ENCODE data around the gene TSC2. TPM values are rescaled to one million over a fixed set of nuclear protein-coding genes. Genes with fewer than 3 reads are reported as not detected.

TSC2 gene
- total RNA-seq, 2 donors from 2014 or later: 73.9 to 152 TPM

GRCh38 chr16:2092866-2093265 lies 45.1 kb downstream of the TSC2 start:
- TF ChIP-seq CTCF (IDR thresholded peaks at IDR 0.05) (no peak), POLR2A (IDR thresholded peaks at IDR 0.05) (no peak)
- H3K27ac ChIP-seq: no peak overlapping the region
- H3K4me3 ChIP-seq: no peak overlapping the region
- intact Hi-C loops (cut with DNase I): no loop called here
- H3K27me3 ChIP-seq: no peaks in the 10 kb centered on the region
- no peaks in the 10 kb centered on the region for H3K36me3 ChIP-seq (replicated peaks in 1 of 2; ENCODE audit: insufficient read depth in 1 of 2, low read depth in 2 of 2)
- WGBS, 2 donors: 94% methylated on average over 11 of the region's 13 CpGs; no CpG with 5 or more reads in 1 of the 2 donors
- peaks cover 31% of the 10 kb centered on the region for H3K4me1 ChIP-seq
- H3K9me3 ChIP-seq: no peaks in the 10 kb centered on the region
- DNase-seq: no peak
- ATAC-seq: no peak

GRCh38 chr16:2093793-2094192 lies 46.0 kb downstream of the TSC2 start:
- ATAC-seq (no peak), DNase-seq (no peak)
- peaks cover 31% of the 10 kb centered on the region for H3K4me1 ChIP-seq
- H3K36me3 ChIP-seq (replicated peaks in 1 of 2; ENCODE audit: insufficient read depth in 1 of 2, low read depth in 2 of 2): no peaks in the 10 kb centered on the region
- no peak overlapping the region for H3K4me3 ChIP-seq
- intact Hi-C loops (cut with DNase I): no loop called here
- no peaks in the 10 kb centered on the region for H3K9me3 ChIP-seq
- TF ChIP-seq CTCF (IDR thresholded peaks at IDR 0.05) (no peak), POLR2A (IDR thresholded peaks at IDR 0.05) (no peak)
- H3K27ac ChIP-seq: no peak overlapping the region
- WGBS, 2 donors: 90 to 94% methylated on average over 2 to 14 of the region's 15 CpGs
- H3K27me3 ChIP-seq: no peaks in the 10 kb centered on the region

- intact Hi-C loops (cut with DNase I): no loop called here
- Histone ChIP-seq H3K27me3 (no peaks in the 10 kb centered on the region), H3K36me3 (replicated peaks in 1 of 2; ENCODE audit: insufficient read depth in 1 of 2, low read depth in 2 of 2) (peaks cover 0 to 8% of the 10 kb centered on the region in 2 donors), H3K4me3 (no peak overlapping the region), H3K9me3 (no peaks in the 10 kb centered on the region), H3K27ac (no peak overlapping the region), H3K4me1 (peaks cover 15% of the 10 kb centered on the region)
- TF ChIP-seq CTCF (IDR thresholded peaks at IDR 0.05) (no peak), POLR2A (IDR thresholded peaks at IDR 0.05) (no peak)
- DNase-seq (no peak), ATAC-seq (no peak)
- 95 to 96% methylated on average over 26 of the region's 26 CpGs for WGBS, 2 donors
These were observed 47.6 kb downstream of the TSC2 start for GRCh38 chr16:2095315-2095853.

GRCh38 chr16:2095918-2096582 lies 48.3 kb downstream of the TSC2 start:
- DNase-seq: no peak
- Histone ChIP-seq H3K4me1 (peaks cover 10% of the 10 kb centered on the region), H3K36me3 (replicated peaks in 1 of 2; ENCODE audit: insufficient read depth in 1 of 2, low read depth in 2 of 2) (peaks cover 0 to 8% of the 10 kb centered on the region in 2 donors), H3K4me3 (no peak overlapping the region), H3K27me3 (no peaks in the 10 kb centered on the region), H3K27ac (no peak overlapping the region), H3K9me3 (no peaks in the 10 kb centered on the region)
- WGBS, 2 donors: 94 to 95% methylated on average over 23 of the region's 23 CpGs
- no peak for ATAC-seq
- TF ChIP-seq CTCF (IDR thresholded peaks at IDR 0.05) (no peak), POLR2A (IDR thresholded peaks at IDR 0.05) (no peak)
- intact Hi-C loops (cut with DNase I): no loop called here
